Amniotic stem cell (primary cell): Measurements from ENCODE around the gene AZI2.

Experiments used
- DNase-seq: peaks from one replicate; lab custom pipeline; 2025; lab: John Stamatoyannopoulos, UW

AZI2 gene, protein sequence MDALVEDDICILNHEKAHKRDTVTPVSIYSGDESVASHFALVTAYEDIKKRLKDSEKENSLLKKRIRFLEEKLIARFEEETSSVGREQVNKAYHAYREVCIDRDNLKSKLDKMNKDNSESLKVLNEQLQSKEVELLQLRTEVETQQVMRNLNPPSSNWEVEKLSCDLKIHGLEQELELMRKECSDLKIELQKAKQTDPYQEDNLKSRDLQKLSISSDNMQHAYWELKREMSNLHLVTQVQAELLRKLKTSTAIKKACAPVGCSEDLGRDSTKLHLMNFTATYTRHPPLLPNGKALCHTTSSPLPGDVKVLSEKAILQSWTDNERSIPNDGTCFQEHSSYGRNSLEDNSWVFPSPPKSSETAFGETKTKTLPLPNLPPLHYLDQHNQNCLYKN

DNA sequence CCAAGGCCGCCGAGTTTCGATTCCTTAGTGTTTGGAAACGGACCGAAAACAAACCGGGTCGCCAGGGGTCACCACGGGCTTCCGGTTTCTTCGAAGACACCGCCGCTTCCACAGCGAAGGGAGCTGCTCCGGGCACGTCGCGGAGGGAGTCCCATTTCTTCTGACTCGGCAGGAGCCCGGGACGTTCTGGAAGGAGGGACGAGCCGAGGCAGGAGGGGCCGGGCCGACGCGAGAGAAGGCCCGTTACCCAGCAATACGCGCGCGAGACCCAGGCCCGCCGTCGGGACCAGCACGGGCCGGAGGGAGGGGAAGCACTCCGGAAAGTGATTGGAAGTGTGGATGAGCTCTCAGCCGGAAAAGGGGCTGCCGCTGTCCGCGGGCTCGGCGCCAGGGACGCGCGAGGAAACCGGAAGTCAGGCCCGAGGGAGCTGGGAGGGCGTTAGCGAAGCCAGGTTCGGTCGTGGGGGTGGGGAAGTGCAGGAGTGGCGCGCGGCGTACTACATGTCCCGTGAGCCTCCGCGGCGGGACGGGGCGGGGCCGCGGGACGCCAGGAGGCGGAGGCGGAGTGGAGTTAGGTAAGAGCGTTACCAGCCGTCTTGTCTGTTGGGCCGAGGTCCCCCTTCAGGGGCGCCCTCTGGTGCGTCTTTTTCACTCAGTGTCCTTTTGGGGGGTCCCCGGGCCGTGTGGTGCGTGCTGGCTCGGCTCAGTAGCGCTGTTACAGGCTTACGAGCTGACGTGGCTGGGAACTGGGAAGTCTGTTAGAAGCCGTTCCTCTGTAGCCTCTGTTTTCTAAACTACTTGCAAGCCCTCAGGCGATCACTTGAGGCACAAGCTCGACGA, at the start of gene AZI2, which contains the start of gene ZCWPW2:
TSS of gene AZI2 (minus strand) at position 196 of the 840 bp plus-strand sequence. CDS start 8,207 bp downstream, outside the sequence.
TSS of gene ZCWPW2 (plus strand) at position 93 of the 840 bp plus-strand sequence. CDS start 64,348 bp downstream, outside the sequence.
- DNase-seq, result peak; percentile 94

DNA sequence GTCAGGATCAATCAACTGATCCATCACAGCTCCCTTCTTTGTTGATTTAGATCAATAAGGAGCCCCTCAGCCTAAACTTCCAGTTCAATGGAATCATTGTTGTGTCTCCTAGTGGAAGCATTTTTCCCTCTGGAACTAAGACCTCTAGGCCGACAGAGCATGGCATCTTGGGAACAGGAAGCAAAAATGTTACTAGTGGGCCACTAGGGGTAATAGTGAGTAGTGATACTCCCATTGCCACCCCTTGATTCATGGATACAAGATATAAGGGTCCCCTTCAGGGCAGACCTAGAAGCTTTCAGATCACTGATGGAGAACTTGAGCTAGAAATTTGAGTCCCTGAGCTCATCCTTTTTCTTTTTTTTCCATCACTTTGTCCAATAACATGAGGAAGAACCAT, 40.4 kb upstream of the AZI2 start:
- DNase-seq, result no peak

DNA sequence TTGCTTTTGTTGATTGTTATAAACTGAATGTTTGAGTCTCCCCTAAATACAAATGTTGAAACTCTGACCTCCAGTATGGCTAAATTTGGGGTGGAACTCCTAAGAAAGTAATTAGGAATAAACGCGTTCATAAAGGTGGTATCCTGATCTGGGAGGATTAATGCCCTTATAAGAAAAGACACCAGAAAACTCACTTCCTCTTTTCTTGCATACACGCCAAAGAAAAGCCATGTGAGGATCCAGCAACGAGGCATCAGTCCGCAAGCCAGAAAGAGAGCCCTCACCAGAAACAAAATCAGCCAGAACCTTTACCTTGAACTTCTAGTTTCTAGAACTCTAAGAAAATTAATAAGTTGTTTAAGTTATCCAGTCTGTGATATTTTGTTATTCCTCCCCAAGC, 37.4 kb upstream of the AZI2 start:
- no peak for DNase-seq

DNA sequence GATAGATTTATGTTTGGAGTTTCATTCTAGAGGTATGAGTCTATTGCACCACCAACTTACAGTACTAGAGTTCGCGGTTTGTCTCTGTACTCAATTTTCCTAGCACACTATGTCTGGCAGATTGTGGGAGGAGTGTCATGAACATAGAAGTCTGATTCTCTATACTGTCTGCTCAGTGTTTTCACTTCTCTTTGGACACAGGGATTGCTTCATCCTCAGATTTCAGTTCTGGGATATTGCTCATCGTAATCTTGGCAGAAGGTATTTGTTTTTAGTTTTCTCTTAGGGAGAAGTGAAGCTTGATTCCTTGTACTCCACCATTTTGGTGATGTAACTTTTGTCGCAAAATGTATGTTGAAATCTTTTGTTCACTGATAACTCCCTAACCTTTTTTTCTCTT, 27.8 kb upstream of the AZI2 start:
- DNase-seq, result no peak

DNA sequence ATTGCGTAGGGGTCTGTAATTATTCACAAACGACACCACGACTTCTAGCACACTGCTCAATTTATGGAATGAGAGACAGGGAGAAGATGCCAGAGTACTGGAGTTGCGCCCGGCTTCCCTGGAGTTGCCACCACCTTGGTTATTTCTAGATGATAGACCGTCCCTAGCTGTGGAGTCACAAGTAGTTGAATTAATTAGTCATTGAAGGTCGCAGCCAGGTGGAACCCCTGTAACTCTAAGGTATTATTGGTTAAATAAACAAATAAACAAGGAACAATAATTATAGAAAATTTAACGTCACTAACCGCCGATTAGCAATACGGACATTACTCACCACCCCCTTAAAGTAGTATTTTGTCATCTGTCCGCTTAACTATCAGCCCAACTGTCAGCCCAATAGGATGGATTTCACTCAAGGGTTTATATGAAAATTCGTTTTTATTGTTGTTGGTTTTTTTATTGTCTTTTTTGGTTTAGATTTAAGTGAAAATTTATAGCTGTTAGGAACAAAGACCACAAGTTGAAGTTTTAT, 911 bp upstream of the AZI2 start:
- no peak for DNase-seq

DNA sequence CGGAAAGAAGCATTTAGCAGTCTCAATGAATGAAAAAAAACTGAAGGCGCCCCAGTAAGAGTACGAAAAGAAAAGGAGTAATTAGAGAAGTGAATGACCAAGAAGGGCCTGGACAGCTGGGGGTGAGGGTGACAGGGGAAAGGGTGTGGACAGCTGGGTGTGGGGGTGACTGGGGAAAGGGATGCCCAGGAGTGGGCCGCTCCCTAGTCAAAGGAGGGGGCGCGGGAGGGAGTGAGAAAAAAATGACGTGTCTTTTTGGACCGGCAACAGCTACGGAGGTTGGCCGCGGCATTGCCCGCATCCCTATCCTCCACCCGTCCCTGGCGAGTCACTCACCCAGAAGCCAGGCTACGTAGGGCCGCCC, 377 bp downstream of the AZI2 start:
- no peak for DNase-seq

DNA sequence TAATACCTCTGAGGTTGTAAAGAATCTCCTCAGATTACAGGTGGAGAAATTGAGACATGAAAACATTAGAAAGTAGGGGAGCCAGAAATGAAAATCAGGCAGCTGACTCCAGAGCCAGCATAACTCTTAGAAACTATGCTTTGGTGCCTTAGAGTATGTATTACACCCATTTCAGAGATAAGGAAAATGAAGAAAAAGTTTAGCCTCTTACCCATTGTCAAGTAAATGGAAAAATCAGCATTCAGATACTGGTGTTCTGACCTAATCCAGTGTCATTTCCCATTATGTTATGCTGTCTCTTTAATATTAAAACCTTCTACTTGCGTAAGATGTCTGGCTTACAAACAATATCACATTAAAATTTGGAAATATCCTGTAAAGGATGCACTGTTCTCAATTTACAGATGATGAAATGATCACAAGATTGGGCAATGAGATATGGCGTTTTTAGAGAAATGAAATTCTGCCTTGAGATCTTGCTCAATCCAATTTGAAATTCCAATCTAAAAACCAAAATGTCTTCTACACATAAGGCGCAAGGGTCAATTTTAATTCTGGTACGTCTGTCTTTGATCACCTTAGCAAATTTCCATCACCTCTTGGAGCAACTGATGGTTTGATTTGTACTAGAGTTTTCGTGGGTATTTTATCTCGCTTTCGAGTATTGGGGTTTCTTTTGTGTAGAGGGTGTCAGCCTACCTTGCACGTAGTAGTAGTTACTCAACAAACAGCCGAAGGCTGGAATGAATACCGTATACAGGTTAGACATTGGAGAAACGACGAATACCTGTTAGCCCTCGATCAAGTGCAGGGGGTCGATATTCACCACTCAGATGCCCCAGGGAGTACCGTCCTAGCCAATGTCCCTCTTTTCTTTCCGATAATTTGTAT, 1.0 kb downstream of the AZI2 start:
- no peak for DNase-seq

DNA sequence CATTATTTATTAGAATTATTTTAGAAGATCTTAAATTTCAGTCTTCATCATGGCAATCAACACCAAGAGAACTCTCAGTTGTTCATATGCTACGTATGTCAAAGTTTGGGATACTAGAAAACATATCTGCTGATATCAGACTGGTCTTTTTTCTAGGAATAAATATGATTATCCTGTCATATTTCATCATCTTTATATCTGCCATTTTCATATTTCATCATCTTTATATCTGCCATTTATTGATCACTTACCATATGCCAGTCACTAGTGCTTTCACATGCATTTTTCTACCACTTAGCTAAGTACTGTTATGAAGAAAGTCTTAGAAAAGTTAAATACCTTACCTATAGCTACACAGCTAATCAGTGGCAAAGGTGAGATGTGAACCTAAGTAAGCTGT, 2.9 kb downstream of the AZI2 start:
- DNase-seq, result no peak

DNA sequence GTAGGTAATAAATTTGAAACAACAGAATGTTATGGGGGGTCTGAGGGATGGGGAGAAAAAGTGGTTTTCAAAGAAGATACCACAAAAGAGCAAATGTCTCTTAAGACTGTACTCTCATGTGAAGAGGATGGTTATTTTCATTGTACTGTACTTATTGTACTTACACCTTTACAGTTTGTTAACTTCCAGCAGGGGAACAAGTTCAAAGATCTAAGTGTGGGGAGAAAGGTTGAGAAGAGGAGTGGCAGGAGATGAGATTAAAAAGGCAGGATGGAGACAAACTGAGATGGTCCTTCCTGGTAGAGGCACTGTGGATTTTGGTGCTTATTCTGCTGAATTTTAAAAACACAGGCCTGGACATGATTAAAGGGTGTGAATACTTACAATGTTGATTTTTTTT, 5.5 kb downstream of the AZI2 start:
- DNase-seq, result no peak

DNA sequence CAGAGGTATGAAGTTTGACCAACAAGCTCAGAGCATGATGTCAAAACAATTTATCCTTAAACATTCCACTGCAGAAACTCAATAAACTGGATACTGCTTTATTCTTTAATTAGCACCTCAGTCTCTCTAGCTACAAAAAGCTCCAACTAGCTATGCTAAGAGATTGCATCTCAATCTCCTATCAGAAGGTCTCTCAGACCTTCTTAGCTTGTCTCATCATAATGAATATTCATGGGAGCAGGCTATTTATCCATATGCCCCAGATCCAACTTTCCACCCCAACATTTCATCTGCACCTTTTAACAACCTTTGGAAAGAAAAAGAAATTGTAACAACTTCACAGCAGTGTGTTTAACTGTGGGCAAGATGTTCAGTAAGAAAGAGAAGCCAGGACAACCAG, 11.4 kb downstream of the AZI2 start:
- DNase-seq, result no peak

DNA sequence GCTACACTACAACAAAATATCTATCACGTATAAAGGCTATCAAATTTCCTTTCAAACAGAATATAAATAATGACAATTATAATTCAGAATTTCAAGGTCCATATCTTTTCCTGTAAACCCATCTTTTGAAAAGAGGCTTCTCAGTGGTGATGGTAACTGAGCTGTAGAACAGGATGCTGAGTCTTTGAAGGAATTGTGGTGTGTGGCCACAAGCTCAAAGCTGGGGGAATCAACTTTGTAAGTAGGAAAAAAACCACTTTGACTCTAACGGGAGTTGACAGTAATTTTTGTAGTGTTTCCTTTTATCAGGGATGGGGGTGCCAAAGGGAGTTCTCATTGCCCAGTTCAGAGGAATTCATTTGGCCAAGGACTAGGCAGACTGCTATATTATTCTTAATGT, 13.4 kb downstream of the AZI2 start:
- DNase-seq, result no peak

DNA sequence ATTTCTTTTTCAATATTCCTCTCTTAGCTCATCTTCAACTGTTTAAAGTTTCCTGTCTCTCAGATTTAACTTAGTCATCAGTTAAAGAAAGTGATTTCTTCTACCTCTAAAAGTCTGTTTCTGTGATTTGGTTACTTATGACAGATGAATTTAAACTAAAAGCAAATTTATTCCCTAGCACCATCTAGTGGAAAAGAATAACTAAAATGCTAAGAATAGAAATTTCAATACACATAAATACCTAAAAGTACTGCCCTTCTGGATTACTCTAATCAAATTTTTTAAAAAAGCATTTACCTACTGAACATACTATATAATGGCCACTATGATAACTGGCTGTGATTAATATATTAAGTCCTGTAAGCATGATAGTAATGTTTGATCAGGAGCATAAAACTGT, 14.1 kb downstream of the AZI2 start:
- no peak for DNase-seq

DNA sequence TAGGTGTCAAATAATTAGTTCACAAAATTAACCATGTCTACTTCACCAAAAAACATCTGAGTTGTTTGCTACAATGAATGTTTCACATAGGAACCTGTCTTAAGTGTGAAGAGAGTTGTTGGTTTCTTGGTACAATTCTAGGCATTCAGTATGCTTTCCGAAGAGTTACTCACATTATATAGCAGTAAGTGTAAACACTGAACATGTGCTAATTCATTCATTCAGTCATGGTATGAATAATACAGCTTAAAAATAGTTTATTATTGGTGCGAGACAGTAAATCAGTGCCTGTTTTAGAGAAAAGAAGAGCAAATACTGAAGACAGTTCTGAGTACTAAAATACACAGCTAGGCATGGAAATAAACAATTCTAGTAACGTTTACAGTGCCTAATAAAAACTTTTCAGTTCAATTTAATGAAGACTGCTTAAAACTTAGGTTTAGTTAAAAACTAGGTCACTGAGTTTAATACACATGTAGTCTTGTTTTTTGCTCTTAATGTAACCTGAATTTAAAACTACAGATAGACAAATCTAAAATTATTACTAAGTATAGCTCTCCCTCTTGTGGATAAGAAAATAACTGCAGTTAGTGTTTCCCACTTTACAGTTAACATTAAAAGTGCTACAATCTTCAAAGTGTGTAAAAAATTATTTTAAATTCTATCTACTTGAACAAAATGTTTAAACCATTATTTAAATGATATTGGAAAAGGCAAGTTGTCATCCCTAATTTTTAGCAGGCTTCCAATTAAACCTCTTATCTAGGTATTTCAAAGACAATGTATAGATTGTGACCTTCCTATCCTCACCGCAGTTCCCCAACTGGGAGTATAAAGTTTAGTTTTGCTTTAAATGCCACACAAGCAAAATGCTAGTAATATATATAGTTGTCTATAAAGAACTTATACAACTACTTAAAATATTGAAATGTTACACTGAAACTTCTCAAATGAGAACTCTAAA, 20.2 kb downstream of the AZI2 start:
- DNase-seq, result peak; percentile 6

DNA sequence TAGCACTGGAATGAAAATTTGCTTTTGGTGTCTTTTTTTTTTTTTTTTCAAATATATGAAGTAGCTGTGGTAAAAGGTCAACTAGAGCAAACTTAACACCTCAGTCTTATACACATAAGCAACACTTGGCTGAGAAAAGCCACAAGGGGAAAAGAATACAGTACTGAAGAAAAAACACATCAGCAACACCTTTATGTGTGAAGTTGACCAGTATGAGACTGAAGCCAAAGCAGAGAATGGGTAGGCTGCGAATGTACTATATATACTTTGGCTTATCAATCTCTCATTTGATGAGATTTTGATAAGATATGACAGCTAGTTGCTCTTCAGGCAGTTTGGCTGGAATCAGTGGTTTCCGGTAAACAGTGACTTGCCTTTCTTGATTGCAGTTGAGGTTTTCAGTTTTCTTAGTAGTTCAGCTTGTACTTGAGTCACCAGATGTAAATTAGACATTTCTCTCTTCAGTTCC, 22.1 kb downstream of the AZI2 start:
- DNase-seq, result no peak

DNA sequence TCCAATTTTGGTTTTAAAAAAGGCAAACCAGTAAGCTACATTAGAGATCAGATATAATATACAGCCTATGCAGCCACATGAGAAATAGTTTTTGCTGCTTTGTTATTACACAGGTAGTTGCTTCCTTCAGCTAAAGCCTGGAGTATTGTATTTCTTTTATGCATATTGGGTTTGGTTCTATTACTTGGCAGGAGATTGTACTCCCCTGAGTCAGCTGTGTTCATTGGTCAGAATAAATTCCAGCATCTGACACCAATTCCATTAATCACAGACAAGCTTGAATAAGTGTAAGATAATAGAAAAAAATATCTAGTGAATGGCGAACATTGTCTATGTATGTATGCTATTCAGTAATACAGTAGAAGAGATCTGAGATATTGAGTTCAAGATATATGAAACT, 26.2 kb downstream of the AZI2 start:
- no peak for DNase-seq

DNA sequence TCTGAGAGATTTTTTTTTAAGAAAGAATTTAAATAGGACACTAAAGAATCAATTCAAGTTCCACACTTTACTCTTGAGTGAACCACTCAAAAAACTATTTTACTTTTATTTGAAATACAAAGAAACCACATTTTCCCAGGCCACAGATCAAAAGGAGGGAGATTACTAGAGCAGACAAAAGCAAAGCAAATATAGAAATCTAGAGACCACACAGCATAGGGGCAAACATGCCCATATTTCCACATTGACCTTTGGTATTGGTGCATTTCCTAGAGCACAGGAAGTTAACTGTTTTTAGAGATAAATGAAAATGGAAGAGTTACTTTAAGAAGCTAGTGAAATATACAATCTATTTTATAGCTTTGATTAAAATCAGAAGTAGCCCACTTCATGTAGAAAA, 27.6 kb downstream of the AZI2 start:
- no peak for DNase-seq

DNA sequence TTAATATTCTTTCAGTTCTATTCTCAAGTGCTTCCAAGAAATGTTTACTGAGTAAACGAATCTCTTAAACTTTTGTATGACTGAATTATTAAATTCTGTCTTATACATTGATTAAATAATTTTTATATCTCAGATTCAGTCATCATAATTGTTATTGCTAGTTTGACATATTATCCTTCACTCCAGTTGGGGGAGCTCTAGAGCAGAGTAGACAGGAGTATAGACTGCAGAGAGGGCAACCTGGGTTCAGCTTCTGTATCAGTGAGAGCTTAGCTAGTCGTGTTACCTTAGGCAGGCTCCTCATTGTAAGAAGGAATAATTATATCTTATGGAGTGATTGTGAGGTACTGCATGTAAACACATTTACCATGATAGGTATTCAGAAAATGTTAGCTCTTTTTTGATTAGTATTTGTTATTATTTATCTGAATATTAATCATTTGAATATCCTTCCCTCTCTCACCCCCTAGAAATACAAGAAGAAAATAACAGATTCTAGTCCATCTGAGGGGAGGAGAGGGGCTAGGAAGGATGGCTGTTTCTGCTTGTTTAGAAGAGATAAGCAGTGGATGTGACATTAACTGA, 31.1 kb downstream of the AZI2 start:
- peak; percentile 30 for DNase-seq

DNA sequence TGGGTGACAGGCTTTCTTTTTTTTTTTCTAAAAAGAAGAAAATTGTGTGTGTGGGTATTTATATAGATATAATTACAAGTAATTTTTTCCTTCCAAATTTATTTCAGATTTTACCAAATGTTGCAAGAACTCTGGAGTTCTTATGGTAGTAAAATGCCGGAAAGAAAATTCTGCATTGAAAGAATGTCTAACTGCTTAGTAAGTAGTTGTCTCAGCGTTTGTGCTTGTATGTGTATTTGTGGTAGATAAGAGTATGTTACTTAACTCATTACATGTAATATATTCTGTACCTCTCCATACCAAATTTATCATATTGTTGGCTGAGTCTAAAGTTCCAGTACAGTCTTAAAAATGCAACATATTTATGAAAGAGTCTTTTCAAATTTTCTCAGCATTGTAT, 32.4 kb downstream of the AZI2 start:
- no peak for DNase-seq

DNA sequence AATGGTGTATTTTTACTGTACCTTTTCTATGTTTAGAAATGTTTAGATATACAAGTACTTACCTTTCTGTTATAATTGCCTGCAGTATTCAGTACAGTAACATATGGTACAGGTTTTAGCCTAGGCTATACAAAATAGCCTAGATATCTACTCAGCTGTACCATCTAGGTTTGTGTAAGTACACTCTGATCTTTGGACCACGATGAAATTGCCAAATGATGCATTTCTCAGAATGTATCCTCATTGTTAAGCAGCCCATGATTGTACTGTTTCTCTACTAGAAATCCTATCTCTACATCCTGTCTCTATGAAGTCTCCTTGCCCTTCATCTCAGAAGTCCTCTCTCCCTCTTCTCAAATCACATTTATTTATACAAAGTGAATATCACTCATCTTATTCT, 32.9 kb downstream of the AZI2 start:
- no peak for DNase-seq

DNA sequence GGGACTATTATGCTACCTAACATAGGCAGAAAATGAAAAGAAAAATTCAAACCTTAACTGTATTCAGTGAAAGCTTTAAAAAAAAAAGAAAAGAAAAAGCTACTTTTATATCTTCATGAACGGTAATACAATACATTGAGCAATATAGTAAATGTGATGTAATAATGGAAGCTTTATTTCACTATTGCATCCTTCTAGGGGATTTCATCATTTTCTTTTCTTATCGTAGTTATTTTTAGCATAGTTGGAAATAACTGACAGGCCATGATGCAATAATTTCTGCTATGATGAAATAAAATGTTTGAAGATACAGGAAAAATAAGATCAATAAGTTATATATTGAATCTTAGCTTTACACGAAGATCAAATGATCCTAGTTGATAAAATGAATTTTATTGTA, 40.4 kb downstream of the AZI2 start:
- DNase-seq, result no peak
